Panc1 (cell line): Measurements from ENCODE around the gene LMO4. TPM values are rescaled to one million over a fixed set of nuclear protein-coding genes. Genes with fewer than 3 reads are reported as not detected.

Source experiments
- ATAC-seq: fragments of 200-7000 bp; cut with Tn5 transposase; 2 replicates; pipeline ENCODE4 v1.9.1; 2020; ENCODE audit warnings: mild to moderate bottlenecking, moderate library complexity
- BruUV-seq: library from RNA; stranded (reverse); fragments of 400-500 nt; replicated peaks from 2 replicates; lab custom pipeline; 2021; lab: Mats Ljungman, UMichigan
- CTCF ChIA-PET: fragments of 300-600 bp; sonication (Branson Sonifier 250); formaldehyde crosslinking; loops from one replicate; lab custom pipeline; 2022; ENCODE audit warnings: antibody characterized with exemption; lab: Charles Lee
- POLR2A ChIA-PET: fragments of 300-600 bp; sonication (Branson Sonifier 250); formaldehyde crosslinking; loops from one replicate; lab custom pipeline; 2022; ENCODE audit warnings: antibody characterized with exemption; lab: Charles Lee
- DNase-seq: peaks from one replicate; pipeline ENCODE4 v3.0.0-alpha.2; 2010; ENCODE audit warnings: low read depth, low spot score
- H3K27ac ChIP-seq: 2 replicates; pipeline ENCODE4 v1.5.1; 2011; ENCODE audit warnings: mild to moderate bottlenecking, low read length, inconsistent platforms
- H3K27me3 ChIP-seq: fragments of 200-500 bp; sonication (Bioruptor generic); 2 replicates; pipeline ENCODE4 v1.6.0; 2014; ENCODE audit warnings: low read length, inconsistent platforms; ENCODE audit not compliant: control insufficient read depth, insufficient read depth
- H3K36me3 ChIP-seq: fragments of 200-500 bp; sonication (Bioruptor generic); 2 replicates; pipeline ENCODE4 v1.5.1; 2014; ENCODE audit warnings: inconsistent platforms, mild to moderate bottlenecking, low read length, moderate library complexity; ENCODE audit not compliant: control insufficient read depth, insufficient read depth
- H3K4me1 ChIP-seq: 2 replicates; pipeline ENCODE4 v1.5.1; 2011; ENCODE audit warnings: inconsistent platforms, mild to moderate bottlenecking, low read length, moderate library complexity; ENCODE audit not compliant: control insufficient read depth, insufficient read depth
- H3K4me3 ChIP-seq, 2 experiments: 2 replicates each; pipeline ENCODE4 v1.5.1; 2011 to 2012; ENCODE audit warnings: low read depth in 2 of 2, low read length in 2 of 2, mild to moderate bottlenecking in 2 of 2, inconsistent platforms in 1 of 2, moderate library complexity in 1 of 2
- H3K9me3 ChIP-seq: fragments of 200-500 bp; sonication (Bioruptor generic); 2 replicates; pipeline ENCODE4 v1.5.1; 2014; ENCODE audit warnings: low read depth, mild to moderate bottlenecking, inconsistent platforms, low read length, moderate library complexity; ENCODE audit not compliant: control insufficient read depth, insufficient read depth
- POLR2AphosphoS5 ChIP-seq: IDR thresholded peaks from 2 replicates; pipeline ENCODE4 v1.6.1; 2012; ENCODE audit warnings: mild to moderate bottlenecking, low read depth, low read length, moderate library complexity
- REST ChIP-seq, 2 experiments: IDR thresholded peaks; 2 replicates each; pipeline ENCODE4 v1.6.1; 2011 to 2012; ENCODE audit warnings: low read depth in 2 of 2, control low read depth in 1 of 2, low read length in 1 of 2, mild to moderate bottlenecking in 1 of 2, moderate library complexity in 1 of 2; ENCODE audit not compliant: insufficient read depth in 1 of 2
- SIN3A ChIP-seq: IDR thresholded peaks from 2 replicates; pipeline ENCODE4 v1.6.1; 2012; ENCODE audit warnings: low read depth, mild to moderate bottlenecking, low read length, moderate library complexity, borderline replicate concordance; ENCODE audit not compliant: insufficient read depth
- TCF7L2 ChIP-seq: IDR thresholded peaks from 2 replicates; pipeline ENCODE4 v1.6.1; 2011; ENCODE audit warnings: mild to moderate bottlenecking, low read depth, low read length, inconsistent platforms
- in situ Hi-C: cut with HindIII; loops from 2 replicates; pipeline ENCODE4 v1.10.0; 2016; ENCODE audit warnings: low sequenced_read_pairs, low pct_unique_long_range_greater_than_20kb
- intact Hi-C: fragments of 100-400 bp; cut with micrococcal nuclease; formaldehyde crosslinking; loops from one replicate; pipeline ENCODE4 v1.10.0; 2022; ENCODE audit not compliant: unreplicated experiment
- total RNA-seq: library from RNA; stranded (reverse); gene quantifications from one replicate; pipeline ENCODE4 v1.2.1, GENCODE V29; 2021; ENCODE audit not compliant: unreplicated experiment
- TF ChIP-seq, protein P1 (sequence below): fragments of 450-650 bp; IDR thresholded peaks from 2 replicates; pipeline ENCODE4 v1.5.1; 2017; ENCODE audit warnings: mild to moderate bottlenecking

LMO4 gene
- total RNA-seq, 1 experiment from 2014 or later: 38.3 TPM

DNA sequence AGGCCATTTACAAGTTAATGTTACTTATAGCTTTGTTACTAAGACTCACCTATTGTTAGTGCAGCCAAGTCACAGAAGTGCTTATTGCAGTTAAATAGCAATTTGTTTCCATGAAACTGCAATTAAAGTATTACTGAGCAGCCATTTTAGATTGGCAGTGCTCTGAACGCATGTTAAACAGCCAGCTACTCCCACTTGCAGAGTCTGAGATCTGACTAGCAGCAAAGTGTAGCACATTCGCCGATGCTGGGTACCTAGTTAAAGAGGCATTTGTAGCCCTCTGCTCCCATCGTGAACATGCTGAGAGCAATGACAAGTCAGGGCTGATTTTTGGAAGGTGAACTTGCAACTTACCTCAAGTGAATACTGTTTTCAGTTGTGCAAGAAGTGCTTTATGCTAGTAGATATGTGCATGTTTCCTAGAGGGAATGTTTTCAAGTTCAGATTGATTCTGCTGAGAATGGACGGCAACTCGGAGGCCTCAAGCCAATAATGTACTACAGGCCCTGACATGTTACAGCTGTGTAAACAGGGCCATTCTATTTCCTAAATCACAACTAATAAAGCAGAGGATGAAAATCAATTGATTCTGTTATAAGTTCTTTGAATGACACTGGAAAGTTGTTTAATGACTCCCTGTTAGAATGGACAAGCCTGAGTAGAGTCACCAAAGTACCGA is 19.8 kb downstream of the LMO4 start:
- intact Hi-C loops (no loop called here), in situ Hi-C loops (no loop called here)
- ChIA-PET POLR2A (no interaction called here), CTCF (no interaction called here)
- peaks cover 6% of the 10 kb centered on the region; the same call in 1 of the 2 replicates for H3K36me3 ChIP-seq
- DNase-seq (no peak), ATAC-seq (no peak)
- H3K27ac ChIP-seq: no peak overlapping the region
- TF ChIP-seq REST (IDR thresholded peaks at IDR 0.05; ENCODE audit: insufficient read depth in 1 of 2, low read depth in 2 of 2, low read length in 1 of 2) (no peak), POLR2AphosphoS5 (no peak), TCF7L2 (no peak), SIN3A (no peak)
- TF ChIP-seq, protein P1, sequence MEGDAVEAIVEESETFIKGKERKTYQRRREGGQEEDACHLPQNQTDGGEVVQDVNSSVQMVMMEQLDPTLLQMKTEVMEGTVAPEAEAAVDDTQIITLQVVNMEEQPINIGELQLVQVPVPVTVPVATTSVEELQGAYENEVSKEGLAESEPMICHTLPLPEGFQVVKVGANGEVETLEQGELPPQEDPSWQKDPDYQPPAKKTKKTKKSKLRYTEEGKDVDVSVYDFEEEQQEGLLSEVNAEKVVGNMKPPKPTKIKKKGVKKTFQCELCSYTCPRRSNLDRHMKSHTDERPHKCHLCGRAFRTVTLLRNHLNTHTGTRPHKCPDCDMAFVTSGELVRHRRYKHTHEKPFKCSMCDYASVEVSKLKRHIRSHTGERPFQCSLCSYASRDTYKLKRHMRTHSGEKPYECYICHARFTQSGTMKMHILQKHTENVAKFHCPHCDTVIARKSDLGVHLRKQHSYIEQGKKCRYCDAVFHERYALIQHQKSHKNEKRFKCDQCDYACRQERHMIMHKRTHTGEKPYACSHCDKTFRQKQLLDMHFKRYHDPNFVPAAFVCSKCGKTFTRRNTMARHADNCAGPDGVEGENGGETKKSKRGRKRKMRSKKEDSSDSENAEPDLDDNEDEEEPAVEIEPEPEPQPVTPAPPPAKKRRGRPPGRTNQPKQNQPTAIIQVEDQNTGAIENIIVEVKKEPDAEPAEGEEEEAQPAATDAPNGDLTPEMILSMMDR: no peak
- H3K9me3 ChIP-seq: no peaks in the 10 kb centered on the region
- no TSS peak for BruUV-seq
- H3K4me1 ChIP-seq: no peaks in the 10 kb centered on the region
- H3K4me3 ChIP-seq: no peak overlapping the region
- no peaks in the 10 kb centered on the region for H3K27me3 ChIP-seq

DNA sequence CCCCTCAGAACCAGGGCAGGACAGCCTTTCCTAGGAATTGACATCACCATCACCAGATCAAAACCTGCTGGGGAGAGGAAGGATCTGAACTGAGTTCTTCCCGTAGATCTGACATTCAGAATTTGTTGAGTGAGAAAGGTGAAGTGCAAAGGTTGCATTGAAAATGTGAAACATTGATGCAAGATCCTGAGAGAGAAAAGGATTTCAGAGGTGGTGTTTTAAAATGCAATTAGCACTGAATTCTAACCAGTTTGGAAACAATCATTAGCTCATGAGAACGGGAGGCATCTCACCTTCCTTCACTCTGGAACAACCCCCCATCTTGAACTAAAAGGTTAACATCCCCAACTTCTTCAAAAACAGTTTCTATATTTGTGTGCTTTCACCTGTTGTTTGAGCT is 20.4 kb downstream of the LMO4 start:
- POLR2A ChIA-PET: no interaction called here
- DNase-seq (no peak), ATAC-seq (no peak)
- Histone ChIP-seq H3K36me3 (peaks cover 6% of the 10 kb centered on the region; the same call in 1 of the 2 replicates), H3K4me3 (no peak overlapping the region), H3K27me3 (no peaks in the 10 kb centered on the region), H3K9me3 (no peaks in the 10 kb centered on the region), H3K27ac (no peak overlapping the region), H3K4me1 (no peaks in the 10 kb centered on the region)
- in situ Hi-C loops: no loop called here
- TF ChIP-seq TCF7L2: no peak
- no peak for TF ChIP-seq SIN3A
- TF ChIP-seq, protein P1: no peak
- TF ChIP-seq REST (IDR thresholded peaks at IDR 0.05; ENCODE audit: insufficient read depth in 1 of 2, low read depth in 2 of 2, low read length in 1 of 2): no peak
- TF ChIP-seq POLR2AphosphoS5: no peak
- CTCF ChIA-PET: no interaction called here
- intact Hi-C loops: no loop called here
- no TSS peak for BruUV-seq
